Stimulated activated CD4-positive, alpha-beta T cell treated with anti-CD3 and anti-CD28 coated beads, Interleukin-2, amount 100 ng/mL, for 4 hours (primary cell): ENCODE results near the gene NR1I3.
"Not testable (repeated sequence)": the region's sequence is repeated elsewhere in the genome, so short reads cannot be mapped to it uniquely, and the experiment has no call there.

Experiments used
- DNase-seq: peaks from one replicate; pipeline ENCODE4 v3.0.0-alpha.2; 2020; ENCODE audit warnings: low read depth

Gene NR1I3

DNA sequence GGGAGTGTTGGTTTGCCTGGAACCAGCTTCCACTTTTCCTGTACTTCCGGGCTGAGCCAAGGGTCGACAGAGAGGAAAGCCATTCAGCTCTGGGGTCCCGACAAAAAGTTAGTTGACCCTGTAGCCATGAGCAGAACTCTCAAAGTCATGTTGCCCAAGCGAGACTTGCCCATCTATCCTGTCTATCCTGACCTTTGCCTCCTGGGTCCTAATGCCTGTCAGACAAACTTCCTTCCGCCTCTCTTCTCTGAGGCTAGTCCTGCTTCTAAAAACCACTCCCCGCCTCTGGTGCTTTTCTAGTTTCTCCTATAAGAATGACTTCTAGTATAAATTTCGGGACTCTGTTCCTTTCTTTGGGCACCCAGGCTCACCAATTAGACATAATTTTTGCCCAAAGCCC lies 12.8 kb upstream of the NR1I3 start:
- no peak for DNase-seq

DNA sequence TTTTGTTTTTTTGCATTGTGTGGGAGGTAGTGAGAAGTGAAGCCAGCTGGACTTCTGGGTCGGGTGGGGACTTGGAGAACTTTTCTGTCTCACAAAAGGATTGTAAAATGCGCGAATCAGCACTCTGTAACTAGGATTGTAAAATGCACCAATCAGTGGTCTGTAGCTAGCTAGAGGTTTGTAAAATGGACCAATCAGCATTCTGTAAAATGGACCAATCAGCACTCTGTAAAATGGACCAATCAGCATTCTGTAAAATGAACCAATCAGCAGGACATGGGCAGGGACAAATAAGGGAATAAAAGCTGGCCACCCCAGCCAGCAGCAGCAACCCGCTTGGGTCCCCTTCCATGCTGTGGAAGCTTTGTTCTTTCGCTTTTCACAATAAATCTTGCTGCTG lies 12.1 kb upstream of the NR1I3 start:
- not testable (repeated sequence) for DNase-seq

DNA sequence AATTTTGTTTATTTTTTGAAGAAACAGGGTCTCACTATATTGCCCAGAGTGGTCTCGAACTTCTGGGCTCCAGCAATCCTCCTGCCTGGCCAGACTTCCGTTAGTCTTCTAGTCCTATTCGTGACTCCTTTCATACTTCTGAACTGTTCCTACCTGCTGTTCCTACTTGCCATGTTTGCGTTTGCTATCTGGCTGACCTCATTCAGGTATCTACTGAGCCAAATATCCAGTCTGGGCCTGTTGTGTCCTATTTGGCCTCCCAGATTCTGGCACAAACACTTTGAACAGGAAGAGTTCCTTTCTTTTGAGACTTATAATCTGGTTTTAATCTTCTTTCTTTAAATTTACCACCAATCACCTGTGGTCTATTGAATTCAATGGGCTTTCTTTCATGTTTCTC lies 6.9 kb upstream of the NR1I3 start:
- no peak for DNase-seq

DNA sequence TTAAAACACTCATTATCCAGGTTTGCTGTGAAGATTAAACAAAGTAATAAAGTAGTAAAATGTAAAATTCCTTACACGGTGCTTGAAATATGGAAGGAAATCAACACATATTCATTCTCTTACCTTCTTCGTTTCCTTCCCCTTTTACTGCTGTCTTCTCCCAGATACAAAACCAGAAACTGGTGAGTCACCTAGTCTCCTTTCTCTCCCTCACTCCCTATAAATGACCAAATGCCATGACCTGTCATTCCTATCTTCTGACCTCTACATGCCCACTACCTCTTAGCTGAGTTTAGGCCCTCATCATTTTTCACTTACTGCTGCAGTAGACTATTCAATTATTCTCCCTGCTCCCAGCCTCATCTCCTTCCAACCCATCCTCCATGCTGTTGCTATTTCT lies 4.3 kb upstream of the NR1I3 start:
- no peak for DNase-seq

- DNase-seq, result no peak
Measured at GRCh38 chr1:161241682-161242081, 3.7 kb upstream of the NR1I3 start.

GRCh38 chr1:161235957-161236775 lies 1.8 kb downstream of the NR1I3 start:
- DNase-seq, result no peak

- DNase-seq, result no peak
Measured at GRCh38 chr1:161233102-161233501, 4.9 kb downstream of the NR1I3 start.

- DNase-seq, result no peak
Measured at GRCh38 chr1:161230762-161231161, 7.2 kb downstream of the NR1I3 start.

GRCh38 chr1:161229896-161230295 lies 8.1 kb downstream of the NR1I3 start:
- no peak for DNase-seq

- no peak for DNase-seq
Measured at GRCh38 chr1:161228032-161228431, 10.0 kb downstream of the NR1I3 start.

DNA sequence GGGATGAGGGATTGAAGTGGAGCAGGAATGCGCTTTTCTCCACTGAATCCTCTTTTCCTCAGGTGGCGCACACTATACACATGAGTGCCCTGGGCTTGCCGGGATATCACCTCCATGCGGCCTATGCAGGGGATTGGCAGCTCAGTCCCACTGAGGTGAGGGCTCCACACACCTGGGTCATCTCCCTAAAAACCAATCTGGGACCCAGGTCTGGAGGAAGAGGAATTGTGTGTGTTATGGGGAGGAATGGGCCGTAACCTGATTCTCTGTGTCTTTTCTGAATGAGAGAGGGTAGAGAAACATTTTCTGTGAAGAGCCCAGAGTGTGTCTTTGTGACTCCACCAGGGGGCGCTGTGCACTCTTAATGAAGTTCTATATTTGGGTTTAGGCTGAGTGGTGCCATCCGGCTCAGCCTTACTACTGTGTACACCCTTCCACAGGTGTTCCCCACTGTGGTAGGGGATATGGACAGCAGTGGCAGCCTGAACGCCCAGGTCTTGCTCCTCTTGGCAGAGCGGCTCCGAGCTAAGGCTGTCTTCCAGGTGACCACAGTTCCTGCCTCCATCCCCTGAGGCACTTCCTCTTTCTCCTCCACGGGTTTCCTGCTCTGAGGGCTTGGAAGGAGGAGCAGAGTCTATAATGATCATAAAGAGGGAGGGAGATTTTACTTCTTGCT lies 10.7 kb downstream of the NR1I3 start:
- peak; percentile 81 for DNase-seq

DNA sequence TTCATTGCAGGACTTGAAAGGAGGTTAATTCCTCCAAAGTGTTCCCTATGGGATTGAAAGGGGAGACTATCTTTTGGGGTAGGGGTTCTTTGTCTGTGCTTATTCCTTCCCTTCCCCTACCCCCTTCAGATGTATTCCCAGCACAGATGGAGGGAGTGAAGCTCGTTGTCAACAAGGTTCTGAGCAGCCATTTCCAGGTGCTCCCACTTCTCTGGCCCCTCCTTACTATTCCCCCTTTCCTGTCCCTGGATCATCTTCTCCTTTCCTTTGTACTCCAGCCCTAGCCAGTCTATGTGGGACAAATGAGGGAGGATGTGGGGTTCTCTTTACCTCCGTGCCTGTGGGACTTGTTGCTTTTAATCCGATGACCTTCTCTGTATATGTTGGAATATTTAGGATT lies 11.2 kb downstream of the NR1I3 start:
- no peak for DNase-seq

DNA sequence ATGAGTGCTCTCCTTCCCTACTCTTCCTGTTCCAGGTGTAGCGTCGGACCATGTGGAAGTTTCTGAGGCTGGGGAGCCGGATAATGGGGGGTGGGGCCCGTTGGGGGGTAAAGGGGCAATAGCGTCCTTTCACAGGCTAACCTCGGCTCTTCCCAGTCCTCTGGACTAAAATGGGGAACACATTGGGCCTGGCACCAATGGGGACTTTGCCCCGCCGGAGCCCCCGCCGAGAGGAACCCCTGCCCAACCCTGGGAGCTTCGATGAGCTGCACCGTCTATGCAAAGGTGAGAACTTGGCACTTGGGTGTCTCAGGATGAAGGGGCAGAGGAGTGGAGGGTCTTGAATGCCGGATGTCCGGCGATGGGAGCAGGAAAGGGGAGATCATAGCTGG lies 11.7 kb downstream of the NR1I3 start:
- no peak for DNase-seq

DNA sequence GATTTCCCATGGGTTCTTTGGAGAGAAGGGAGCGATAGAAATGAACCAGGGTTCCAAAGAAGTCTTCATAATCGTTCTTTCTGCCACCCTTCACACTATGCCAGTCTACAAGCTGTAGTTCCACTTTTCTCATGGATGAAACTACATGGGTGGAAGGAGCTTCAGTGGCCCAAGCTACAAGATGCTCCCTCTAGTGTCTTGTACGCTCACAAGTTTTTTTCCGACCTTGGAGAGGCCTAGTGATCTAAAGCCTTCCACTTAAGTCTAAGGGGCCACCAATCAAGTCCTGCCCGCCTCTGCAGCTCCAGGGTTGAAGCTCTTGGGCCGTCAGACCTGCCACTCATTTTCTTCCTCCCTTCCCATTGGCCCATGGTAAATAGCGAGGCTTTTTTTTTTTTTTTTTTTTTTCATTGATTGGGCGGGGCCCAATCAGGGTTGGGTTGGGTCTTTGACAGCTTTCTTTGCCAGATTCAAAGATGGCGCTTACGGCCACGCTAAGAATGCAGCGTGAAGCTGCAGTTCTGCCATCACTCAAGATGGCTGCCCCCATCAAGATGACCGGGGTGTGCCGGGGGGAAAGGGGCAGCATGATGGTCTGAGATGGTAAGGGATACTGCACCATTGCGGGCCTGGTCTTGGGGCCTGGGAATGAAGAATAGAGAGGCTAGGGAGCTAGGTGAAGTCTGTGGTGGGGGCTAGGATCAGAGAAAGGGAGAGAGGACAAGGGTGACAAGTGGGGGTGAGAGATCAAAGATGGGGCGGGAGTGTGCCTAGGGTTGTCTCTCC lies 12.3 kb downstream of the NR1I3 start, which contains the start of gene TOMM40L:
Gene TOMM40L (plus strand): TSS at position 527 of the 786 bp plus-strand sequence. CDS start 430 bp downstream, outside the sequence.
- peak; percentile 86 for DNase-seq

DNA sequence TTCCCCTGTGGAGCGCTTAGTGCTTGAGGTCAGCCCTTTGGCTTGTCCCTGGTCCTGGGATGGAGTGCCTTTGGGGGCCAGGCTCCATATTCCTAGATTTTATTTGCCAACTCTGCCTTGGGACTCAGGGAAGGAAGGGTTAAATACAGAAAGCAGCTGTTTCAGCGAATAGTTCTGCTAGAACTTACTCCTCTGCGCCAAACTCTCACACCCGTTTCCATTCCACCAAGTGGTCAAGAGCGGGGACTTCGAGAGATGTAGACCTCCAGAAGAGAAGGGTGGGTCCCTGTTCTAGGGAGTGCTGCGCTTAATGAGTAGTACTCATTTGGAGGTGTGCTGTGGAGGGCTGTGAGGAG lies 12.8 kb downstream of the NR1I3 start:
- no peak for DNase-seq

DNA sequence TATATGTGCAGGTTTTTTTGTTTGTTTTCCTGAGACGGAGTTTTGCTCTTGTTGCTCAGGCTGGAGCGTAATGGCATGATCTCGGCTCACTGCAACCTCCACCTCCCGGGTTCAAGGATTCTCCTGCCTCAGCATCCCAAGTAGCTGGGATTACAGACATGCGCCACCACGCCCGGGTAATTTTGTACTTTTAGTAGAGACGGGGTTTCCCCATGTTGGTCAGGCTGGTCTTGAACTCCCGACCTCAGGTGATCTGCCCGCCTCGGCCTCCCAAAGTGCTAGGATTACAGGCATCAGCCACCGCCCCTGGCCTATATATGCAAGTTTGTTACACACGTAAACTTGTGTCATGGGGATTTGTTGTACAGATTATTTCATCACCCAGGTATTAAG lies 13.3 kb downstream of the NR1I3 start:
- not testable (repeated sequence) for DNase-seq

- DNase-seq, result no peak
Measured at GRCh38 chr1:161223805-161224694, 14.0 kb downstream of the NR1I3 start.

DNA sequence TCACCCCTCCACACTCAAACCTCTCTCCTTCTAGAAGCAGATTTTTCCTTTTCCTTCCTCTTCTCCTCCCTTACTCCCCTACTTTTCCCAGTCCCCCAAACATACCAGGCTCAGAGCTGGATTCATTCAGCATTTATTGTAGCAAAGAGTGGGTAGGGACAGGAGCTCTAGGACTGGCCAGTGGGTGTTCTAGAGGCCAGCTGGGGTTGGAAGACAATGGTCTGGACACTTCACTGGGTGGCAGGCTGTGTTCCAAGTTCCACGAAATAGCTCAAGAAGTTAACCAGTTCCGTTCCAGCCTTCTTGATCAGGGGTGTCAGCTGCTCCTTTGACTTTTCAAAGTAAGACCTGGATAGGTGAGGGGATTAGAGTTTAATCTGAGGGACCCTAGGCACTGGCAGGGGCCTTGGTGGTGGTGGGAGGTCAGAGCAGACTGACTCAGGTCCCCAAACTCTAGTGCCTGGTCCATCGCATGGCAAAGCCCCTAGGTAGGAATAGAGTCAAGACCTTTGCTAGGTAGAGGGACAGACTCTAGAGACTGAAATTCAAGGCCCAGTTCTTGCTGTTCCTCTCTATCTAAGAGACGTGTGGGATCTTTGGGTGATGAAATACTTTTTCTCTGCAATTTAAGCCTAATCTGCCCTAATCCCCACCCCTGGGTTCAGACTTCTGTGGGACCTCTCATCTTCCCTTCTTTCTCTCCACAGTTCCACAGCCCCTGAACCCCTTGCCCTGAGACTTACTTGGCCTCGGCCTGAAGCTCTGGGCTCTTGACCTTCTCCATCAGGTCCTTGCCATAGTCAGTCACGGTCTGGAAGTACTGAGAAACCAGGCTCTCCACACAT lies 15.6 kb downstream of the NR1I3 start:
- DNase-seq, result no peak

DNA sequence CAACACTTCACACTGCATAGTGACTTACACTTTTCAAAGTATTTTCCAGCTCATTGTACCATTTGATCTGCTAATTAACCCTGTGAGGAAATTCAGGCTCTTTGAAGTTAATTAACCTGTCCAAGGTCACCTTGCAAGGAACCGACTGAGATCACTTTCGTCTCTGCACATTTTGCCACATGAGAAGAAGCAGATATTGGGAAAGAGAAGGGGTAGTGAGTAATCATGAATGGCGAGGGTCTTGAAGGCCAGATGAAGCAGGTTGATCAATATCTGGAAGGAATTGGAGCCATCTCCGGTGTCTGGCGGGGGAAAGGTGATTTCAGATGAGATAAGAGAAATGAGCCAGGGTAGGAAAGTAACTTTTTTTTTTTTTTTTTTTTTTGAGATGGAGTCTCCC lies 18.0 kb downstream of the NR1I3 start:
- DNase-seq, result no peak

DNA sequence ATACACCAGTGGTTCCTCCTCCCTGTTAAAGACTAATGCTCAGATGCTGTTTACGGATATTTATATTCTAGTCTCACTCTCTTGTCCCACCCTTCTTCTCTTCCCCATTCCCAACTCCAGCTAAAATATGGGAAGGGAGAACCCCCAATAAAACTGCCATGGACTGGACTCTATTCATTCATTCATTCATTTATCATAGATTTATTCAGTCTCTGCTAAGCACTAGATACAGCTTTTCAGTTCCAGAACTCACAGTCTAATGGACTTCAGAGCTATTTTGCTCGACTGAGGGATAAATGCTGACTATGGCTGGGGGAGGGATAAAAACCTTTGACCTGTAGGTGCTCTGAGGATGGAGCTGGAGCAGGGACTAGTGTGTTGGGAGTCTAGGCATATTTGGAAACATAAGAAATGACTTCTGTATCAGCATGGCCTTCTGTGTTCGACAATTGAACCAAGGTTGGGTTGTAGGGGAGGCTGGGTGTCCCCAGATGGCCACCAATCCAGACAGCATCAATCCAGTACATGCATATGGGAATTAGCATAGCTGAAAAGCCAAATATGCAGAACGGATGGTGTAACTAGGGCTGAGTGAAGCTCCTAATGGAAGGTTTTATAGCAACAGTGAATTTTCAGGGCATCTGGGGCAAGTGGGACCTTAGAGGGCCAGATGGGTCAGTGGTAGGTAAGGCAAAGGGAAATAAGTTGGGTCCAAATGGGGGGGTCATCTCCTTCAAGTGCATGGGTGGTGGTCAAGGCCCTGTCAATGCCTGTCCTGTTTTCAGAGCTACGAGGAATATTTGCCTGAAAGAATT lies 18.7 kb downstream of the NR1I3 start:
- no peak for DNase-seq
